Islet of Langerhans (tissue), 1 donor: Measurements from ENCODE around the gene TBC1D10A.

Experiments
- FAIRE-seq: peaks from one replicate; lab custom pipeline; 2011; peaks lifted over from hg19 to GRCh38; lab: Jason Lieb, UNC

Gene TBC1D10A

DNA sequence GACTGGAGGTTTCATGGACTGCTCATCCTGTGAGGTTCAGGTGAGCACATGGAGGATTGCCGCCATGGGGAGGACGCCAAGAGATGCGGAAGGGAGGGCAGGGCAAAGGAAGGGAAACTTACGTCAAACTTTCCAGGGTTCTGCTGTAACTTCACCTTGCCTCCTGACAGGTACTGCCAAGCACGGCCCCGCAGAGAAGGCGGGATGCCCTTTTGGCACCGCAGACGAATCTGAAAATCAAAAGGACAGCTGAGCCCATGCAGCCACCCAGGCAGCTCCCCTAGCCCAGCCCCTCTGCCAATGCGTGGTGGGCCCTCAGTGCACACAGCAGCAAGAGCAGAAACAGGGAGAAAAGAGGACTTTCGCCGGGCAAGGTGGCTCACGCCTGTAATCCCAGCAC is 27.4 kb downstream of the TBC1D10A start:
- FAIRE-seq = no peak

DNA sequence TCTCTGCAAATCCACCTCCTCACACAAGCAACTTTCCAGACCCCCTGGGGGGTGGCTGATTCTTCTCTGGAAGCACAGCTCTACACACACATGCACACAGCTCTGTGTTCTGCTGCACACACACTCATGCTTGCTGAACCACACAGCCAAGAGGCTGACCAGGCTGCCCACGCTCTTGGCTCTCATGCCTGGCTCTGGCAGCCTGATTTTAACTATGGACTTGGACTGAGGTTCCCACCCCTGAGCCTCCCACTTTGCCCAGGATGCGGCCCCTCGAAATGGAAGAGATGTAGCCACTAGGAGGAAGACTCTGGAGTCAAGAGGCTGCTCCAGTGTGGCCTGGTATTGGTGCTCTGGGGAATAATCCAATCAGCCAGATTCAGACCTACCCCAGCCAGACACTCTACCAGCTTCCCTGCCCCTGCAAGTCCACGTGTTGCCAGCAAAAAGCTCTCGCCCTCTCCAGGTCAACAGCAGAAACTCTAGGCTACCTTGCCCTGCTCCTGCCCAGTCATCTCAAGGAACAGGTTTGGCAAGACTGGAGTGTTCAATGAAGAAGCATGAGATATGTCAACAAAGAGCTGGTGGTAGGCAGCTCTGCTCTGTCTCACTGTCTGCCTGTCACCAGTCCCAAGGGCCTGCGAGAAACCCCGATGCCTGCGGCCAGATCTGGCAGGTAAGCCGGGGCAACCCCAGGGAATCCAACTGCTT is 28.6 kb downstream of the TBC1D10A start:
- FAIRE-seq = no peak

DNA sequence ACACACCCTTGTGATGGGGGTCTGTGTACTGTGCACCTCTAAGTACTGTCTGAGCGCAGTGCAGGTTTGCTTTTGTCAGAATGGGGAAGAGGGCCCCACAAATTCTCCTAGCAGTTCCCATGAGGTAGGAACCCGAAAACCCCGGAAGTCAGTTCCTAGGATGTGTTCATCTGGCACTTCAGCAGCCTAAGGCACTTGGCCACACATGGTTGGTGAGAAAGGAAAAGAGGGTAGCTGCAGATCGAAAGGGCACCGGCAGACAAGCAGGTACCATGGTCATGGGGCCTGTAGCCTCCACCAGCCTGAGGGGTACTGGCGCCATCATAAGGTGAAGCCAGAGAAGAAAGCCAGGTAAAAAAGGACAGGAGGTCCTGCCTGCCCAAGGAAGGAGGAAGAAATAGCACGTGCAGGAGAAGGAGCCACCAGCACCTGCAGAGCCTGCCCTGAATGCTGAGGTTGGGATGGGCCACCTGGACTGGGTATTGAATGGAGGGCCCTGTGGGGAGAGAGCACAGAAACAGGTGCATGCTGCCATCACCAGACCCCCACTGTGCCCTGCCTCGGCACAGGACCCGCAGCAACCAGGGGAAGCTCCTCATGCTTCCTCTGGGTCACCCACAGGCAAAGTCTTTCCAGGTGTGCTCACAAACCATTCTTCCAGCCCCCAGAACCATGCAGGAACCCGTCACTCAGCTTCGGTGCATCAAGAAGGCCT is 29.3 kb downstream of the TBC1D10A start:
- FAIRE-seq = no peak

DNA sequence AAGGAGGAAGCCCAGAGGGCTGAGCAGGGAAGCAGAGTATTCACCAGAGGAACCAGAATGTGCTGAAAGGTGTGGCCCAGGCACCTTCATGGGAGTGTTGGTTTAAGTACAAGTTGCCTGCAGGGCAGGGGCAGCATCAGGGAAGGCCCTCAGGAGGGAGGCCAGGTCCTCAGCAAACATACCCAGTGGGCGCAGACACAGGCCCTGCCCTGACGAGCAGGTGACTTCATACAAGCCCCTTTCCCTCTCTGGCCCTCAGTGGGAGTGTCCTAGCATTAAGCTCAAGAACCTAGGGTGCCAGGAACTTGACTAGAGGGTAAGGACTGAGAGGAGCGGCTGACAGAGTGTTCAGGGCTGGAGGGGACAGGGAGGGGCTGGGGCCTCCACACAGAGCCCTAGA is 29.9 kb downstream of the TBC1D10A start:
- no peak for FAIRE-seq

DNA sequence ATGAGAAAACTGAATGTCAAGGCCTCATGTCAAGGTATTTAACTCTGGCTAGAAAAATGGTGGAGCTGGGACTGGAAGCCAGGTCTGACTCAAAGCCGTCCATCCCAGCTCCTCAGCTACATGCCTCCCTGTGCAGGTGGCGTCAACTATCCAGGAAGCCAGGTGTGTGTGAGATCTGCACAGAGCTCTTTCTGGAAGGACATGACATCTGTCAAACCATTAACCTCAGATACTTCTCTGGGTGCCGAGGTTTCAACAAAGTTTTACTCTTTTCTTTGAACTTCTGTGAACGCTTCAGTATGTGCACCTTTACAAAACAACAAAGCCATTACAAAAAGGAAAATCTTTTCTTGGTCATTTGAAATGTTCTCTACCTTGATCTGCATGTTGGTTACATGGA is 30.4 kb downstream of the TBC1D10A start:
- no peak for FAIRE-seq

DNA sequence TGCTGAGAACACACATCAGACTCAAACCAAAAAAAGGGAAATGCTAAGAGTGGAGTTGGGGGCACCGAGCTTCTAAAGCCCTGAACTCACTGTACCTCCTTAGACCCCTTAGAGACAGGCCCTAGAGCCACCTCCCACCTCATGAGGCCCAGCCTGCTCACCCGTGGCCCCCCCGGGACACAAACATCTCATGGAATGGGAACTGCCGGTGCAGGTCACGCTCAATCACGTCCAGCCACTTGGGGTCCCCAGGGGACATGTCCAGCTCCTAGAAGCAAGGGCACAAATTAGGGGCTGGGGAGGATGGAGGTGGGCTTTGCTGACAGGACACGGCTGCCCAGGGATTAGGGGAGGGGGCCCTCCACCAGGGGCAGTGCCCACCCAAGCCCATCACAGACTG is 31.2 kb downstream of the TBC1D10A start:
- FAIRE-seq = no peak

DNA sequence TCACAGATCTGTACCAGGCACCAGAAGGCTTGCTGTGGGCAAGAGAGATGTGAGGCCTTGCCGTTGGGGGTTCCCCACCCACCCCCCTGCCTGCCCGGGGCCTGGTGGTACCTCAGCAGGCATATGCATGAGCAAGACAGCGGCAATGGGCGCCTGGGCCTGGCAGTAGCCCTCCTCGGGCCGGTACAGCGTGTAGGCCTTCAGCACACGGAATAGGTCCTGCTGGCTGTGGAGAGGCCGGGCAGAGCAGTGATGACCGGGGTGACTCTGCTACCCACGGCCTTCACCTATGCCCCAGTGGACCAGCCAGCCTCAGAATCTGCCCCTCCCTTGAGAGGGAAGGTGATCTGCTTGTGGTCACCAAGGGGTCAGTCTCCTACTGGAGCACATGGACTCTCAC is 31.9 kb downstream of the TBC1D10A start:
- no peak for FAIRE-seq

DNA sequence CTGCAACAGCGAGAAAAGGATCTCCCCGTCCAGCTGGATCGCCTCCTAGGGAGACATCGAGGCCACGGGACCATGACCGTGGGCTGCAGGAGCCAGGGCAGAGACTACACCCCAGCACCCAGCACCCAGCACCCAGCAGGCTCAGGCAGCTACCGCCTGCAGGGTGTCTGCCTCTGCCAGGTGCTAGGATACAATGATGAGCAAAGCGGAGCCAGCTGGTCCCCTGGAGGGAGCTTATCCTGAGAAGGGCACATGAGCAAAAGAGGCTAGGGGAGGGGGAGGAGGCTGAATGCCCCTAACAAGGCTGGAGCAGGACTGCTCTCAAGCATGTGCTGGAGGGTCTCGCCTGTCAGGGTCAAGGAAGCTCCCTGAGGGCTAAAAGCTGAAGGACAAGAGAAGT is 32.7 kb downstream of the TBC1D10A start:
- FAIRE-seq = no peak

DNA sequence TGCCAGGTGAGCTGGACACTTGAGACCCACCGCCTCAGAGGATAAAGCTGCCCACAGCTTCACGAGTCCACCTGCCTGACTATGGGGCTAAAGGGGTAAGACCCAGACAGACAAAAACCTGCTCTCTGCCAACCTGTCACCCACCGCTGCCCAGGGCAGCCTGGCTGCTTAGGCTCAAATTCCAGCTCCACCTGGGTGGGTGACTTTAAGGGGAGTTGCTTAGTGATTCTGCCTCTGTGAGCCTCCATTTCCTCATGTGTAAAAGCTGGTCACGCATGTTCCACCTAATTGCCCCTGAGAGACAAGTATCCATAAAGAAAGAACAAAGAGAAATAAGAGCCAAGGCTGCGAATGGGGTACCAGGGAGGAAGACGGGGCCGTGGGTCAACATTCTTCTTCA is 33.7 kb downstream of the TBC1D10A start:
- FAIRE-seq = no peak

DNA sequence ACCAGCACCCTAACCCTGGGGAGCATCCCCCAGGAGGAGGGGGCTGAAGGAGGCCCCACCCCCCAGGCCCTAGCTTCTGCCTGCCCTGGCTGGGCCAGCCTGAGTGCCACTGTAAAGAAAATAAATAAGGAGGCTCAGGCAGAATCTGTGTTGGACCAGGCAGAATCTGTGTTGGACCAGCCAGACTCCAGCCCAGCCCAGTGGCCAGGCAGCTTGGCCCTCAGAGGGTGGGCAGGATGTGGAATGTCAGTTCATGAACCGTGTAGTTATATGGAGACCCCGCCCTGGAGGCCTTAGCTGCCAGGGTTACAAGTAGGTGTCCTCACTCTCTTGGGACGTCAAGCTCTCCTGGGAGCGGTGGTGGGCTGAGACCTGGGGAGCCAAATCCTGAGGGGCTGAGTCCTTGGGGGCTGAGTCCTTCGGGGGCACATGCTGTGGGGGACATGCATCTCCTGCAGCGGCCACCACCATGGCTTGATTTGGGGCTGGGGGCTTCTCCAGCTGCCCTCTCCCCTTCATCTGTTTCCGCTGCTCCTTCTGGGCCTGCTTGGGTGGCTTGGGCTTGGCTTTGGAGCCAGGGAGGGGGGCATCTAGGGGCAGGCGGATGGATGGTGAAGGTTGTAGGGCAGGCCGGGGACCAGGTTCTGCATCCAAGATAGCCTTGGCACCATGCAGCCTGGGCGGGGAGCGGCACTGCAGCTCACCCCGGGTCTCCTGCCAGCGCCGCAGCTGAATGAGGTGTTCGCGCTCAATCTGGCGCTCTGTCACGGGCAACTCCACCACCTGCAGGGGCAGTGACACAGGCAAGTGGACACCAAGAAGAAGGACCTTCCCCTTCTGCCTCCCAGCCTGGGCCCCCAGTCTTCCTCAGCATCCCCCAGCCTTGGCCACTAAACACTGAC is 34.4 kb downstream of the TBC1D10A start:
- FAIRE-seq = no peak

DNA sequence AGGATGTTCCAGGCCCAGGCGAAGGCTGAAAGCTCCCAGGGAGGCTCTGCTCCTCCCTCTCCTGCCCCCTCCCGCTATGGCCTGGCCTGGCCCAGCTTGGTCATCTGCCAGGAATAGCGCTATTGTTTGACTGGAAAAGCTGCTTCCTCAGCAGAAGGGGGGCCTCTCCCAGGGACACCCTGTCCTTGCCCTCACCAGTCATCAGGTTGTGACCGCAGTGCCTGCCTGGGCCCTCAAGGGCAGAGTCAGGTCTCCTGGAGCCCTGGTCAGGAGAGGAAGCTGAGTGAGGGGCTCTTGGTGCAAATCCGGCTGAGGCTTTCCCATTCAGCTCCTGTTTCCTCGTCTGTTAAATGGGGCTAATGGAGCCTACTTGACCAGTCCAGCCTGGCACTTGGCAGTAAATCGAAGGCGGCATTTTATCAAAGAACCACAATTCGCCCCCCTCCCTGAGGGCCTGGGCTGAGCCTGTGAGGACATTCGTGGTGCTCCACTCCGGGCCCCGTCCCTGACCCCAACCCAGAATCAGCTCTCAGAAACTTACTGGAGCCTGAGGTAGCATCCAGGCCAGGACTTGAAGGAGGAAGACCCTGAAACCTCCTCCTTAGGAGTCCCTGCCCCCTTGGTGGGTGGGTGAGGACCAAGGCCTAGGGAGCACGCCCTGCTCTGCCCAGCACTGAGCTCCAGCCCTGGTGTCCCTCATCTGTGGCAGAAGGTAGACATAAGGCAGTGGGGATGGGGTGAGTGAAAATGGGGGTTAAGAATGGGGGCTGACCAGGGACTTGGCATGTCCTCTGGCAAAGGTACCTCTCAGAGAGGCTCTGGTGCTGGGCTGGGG is 35.5 kb downstream of the TBC1D10A start:
- no peak for FAIRE-seq

DNA sequence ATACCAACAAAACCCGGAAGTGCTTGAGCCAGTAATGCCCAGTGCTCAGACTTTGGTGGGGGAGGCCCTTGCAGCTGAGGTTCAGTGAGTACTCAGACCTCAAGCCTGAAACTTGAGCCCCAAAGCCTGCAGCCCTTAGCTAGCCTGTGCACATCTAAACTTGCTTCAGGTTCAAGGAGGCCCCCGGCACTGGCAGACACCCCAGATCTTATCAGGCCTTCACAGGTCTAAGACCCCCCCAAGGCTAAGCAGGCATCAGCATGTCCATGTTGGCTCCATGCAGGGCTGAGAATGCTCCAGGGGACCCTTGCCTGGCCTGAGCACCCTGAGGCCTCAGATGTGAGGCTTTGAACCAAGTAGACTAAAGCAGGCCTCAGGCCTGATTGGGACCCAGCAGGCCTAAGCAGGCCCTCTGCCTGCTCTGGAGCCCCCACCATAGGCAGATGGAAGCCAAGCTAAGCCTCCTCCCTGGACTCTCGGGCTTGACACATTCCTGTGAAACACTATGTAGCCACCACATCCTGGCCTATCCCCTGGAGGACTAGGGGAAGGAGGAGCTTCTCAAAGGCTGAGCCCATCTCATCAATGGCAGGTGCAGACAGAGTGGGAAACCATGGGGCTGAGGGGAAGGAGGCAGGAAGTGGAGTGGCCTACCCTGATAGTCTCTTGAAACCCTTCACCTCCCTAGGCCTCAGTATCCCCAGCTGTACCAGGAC is 36.2 kb downstream of the TBC1D10A start:
- no peak for FAIRE-seq

DNA sequence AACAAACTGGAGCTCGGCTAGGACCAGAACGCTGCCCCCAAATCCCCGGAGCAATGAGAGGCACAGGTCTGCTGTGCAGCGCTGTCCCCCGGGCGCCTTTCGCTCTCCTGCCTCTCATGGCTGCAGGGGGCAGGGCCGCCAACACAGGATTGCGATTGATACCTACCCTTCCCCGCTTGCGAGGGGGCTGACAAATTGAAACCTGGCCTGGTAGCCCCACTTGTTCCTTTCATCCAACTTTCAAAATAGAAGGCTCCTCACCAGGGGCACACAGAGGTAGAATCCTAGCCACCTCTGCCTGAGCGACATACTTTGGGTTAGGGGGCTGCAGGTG is 36.8 kb downstream of the TBC1D10A start:
- no peak for FAIRE-seq

DNA sequence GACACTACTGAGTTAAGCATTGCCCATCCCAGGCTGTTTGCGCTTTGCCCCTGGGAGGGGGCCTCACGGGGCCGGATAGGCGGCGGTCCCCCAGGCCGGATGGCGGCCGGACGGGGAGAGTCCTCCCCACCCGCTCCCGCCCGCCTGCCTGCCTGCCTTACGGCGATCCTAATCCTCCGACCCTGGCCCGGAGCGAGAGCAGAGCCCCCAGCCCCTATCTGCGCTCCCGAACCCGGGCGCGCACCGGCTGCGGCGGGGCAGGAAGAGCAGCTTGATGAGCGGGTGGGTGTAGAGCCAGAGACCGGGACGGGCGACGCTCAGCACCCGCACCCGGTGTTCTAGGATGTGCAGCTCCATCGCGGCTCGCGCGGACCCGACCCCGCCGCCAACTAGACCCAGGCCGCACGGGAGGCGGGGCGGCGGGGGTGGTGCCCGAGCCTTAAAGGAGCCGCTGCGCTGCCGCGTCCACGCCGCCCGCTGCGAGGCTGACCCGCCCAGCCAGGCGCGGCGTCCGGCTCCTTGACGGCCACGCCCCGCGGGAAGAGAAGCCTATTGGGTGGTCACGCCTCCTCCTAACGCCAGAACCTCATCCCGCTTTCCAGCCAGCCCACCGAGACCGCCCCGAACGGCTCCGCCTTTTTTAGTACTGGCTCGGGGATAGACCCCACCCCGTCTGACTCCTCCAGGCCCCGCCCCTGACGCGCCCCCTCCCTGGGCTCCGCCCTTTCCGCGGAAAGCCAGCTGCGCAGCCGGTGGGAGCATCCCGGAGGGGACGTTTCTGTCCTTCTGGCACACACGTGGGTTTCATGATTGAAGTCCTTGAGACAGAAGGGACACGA is 37.4 kb downstream of the TBC1D10A start, which contains the start of gene CASTOR1:
TSS of gene CASTOR1 (minus strand) at position 365 of the 839 bp plus-strand sequence. CDS start at position 357, 8 bp downstream.
- no peak for FAIRE-seq

DNA sequence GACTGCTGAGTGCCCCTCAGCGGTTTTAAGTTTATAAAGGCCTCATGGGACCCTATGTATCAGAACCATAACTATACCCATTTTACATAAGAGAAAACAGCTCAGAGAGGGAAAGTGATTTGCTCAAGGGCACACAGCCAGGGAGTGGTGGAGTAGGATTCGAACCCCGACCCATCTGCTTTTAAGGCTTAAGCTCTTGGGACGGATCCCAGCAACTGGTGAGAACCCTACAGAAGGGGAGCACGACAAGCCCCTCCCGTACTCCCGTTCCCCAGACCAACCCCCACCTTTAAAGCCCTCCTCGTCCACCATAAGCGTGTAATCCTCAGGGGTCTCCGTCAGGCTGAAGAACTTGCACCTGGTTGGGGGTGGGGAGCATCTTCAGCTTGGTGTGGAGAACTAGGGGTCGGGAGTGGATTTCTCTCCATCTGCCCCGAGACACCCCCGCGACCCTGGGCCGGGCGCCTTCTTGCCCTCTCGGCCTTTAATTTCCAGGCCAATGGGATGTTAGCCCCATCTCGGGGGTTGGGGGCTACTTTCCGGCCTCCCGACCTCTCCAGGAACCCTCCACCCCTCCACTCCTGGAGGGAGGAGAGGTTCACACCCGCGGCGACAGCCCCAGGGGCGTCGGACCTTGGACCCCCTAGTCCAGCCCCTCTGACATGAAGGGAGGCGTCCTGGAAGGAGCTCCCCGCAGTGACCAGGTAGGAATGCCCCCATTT is 38.2 kb downstream of the TBC1D10A start:
- no peak for FAIRE-seq

DNA sequence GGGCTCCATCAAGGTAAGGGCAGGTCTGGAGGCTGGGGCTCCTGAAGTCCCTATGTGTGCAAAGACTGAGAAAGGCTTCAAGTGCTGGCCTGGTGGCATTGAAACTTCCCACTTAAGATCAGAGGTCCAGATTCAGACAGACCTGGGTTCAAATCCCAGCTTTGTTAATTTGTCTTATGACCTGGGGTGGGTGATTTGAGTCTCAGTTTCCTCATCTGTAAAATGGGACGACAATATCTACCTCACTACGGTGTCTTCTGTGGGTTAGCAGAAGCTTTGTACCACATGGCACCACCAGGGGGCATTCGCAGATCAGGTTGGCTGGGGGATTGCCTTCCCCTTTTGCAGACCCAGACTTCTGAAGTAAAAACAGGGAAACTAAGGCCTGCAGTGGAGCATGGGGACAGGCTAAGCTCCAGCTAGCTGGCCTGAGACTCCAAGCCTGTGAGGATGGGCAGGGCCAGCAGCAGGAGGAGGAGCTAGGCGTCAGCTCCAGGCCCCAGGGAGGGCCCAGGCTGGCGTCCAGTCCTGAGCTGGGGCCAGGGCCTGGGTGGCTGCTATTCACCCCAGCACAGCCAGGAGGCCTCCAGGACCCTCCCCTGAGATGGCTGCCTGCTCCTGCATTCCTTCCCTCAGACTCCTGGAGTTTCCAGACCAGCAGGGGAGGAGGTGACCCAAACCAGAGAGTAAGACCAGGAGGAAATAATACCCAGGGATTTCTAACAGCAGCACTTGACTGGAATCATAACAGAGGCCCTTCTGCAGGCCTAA is 38.9 kb downstream of the TBC1D10A start:
- FAIRE-seq = no peak

DNA sequence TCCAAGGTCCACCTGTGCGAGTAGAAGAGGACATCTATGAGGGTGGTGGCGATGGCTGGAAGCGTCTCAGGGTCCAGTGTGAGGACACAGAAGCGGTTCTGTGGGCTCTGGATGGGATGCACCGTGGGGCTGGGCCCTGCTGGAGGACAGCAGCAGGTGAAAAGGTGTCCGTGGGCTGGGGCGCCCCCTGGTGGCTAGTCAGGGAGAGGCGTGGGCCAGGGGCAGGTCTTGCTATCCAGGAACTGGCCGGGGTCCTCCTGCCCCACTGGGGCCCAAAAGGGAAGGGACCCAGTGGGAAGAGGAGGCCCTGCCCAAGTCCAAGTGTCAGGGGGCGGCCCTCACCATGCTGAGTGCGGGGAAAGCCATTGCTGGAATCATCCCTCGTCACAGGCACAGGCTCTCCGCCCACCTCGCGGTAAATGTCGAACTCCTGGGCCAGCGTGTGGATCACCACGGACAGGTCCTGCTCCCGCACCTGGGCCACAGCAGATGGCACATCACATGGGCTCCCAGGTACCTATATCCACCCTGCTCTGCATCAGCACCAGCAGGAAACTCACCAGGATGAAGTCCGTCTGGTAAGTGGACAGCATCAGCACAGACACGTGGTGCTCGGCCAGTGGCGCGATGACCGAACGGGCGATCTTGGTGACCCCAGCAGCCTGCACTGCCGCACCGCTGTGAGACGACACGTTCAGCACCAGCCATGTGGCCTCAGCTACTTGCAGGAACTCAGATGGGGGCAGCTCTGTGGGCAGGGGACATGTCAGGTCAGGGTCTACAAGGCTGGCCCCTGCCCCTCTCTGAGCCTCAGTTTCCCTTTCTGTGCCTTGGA is 39.7 kb downstream of the TBC1D10A start:
- FAIRE-seq = no peak

DNA sequence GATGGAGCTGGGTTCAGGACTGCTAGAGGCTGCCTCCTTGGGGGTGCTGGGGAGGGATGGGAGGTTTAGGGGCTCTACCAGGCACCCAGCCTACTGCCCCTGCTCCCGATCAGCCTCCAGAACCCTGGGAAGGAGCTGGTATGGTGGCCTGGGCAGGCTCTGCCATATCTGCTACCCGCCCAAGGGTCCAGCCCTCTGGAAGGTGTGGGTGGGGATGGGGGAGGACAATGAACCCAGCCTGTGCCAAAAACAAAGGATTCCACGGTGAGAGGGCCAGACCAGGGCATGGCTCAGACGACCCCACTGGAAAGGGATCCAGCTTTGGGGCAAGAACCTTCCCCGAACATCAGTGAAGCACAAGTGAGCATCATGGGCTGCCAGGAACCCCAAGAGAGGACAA is 40.4 kb downstream of the TBC1D10A start:
- FAIRE-seq = no peak
